Measurements from ENCODE around the gene AMD1. TPM values are rescaled to one million over a fixed set of nuclear protein-coding genes. Genes with fewer than 3 reads are reported as not detected.

Gene AMD1
- total RNA-seq, 1 donor from 2014 or later, result 58.2 TPM

DNA sequence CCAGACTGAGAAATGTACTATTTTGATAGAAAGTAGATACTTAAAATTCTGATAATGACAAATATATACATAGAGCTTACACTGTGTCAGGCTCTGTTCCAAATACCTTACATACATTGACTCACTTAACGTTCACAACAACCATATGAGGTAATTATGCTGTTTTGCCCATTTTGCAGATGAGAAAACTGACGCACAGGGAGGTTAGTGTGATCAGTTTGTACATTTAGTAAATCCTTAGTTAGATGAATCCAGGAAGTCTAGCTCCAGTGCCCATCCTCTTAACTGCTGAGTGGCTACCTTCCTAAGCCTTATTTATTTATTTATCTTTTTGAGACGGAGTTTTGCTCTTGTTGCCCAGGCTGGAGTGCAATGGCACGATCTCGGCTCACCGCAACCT lies 60.6 kb downstream of the AMD1 start:
- Histone ChIP-seq H3K4me3 (no peak overlapping the region), H3K27me3 (no peaks in the 10 kb centered on the region), H3K4me1 (no peaks in the 10 kb centered on the region), H3K36me3 (no peaks in the 10 kb centered on the region), H3K27ac (no peak overlapping the region), H3K9me3 (no peaks in the 10 kb centered on the region)
- no peak for DNase-seq (ENCODE audit: extremely low spot score in 2 of 2)
- intact Hi-C loops (cut with DNase I), result no loop called here
- TF ChIP-seq, protein P1, sequence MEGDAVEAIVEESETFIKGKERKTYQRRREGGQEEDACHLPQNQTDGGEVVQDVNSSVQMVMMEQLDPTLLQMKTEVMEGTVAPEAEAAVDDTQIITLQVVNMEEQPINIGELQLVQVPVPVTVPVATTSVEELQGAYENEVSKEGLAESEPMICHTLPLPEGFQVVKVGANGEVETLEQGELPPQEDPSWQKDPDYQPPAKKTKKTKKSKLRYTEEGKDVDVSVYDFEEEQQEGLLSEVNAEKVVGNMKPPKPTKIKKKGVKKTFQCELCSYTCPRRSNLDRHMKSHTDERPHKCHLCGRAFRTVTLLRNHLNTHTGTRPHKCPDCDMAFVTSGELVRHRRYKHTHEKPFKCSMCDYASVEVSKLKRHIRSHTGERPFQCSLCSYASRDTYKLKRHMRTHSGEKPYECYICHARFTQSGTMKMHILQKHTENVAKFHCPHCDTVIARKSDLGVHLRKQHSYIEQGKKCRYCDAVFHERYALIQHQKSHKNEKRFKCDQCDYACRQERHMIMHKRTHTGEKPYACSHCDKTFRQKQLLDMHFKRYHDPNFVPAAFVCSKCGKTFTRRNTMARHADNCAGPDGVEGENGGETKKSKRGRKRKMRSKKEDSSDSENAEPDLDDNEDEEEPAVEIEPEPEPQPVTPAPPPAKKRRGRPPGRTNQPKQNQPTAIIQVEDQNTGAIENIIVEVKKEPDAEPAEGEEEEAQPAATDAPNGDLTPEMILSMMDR (IDR thresholded peaks at IDR 0.05), result no peak
- TF ChIP-seq POLR2A (IDR thresholded peaks at IDR 0.05) (no peak), POLR2AphosphoS5 (IDR thresholded peaks at IDR 0.05; ENCODE audit: insufficient read depth in 1 of 2, low read depth in 1 of 2) (no peak)

DNA sequence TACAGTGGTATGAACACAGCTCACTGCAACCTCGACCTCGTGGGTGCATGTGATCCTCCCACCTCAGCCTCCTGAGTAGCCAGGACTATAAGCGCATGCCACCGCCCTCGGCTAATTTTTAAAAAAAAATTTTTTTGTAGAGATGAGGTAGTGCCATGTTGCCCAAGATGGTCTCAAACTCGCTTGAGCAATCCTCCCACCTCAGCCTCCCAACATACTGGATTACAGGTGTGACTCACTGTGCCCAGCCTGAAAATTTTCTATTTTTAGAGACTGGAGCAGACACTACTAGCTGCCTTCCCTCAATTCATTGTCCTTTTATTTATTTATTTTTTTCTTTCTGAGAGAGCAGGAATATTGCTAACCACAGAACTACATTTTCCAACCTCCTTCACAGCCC lies 63.6 kb downstream of the AMD1 start:
- TF ChIP-seq, protein P1 (IDR thresholded peaks at IDR 0.05), result no peak
- TF ChIP-seq POLR2AphosphoS5 (IDR thresholded peaks at IDR 0.05; ENCODE audit: insufficient read depth in 1 of 2, low read depth in 1 of 2), result no peak
- TF ChIP-seq POLR2A (IDR thresholded peaks at IDR 0.05), result no peak
- Histone ChIP-seq H3K27ac (no peak overlapping the region), H3K36me3 (no peaks in the 10 kb centered on the region), H3K9me3 (no peaks in the 10 kb centered on the region), H3K4me3 (no peak overlapping the region), H3K4me1 (no peaks in the 10 kb centered on the region), H3K27me3 (no peaks in the 10 kb centered on the region)
- no peak for DNase-seq (ENCODE audit: extremely low spot score in 2 of 2)
- intact Hi-C loops (cut with DNase I), result no loop called here

DNA sequence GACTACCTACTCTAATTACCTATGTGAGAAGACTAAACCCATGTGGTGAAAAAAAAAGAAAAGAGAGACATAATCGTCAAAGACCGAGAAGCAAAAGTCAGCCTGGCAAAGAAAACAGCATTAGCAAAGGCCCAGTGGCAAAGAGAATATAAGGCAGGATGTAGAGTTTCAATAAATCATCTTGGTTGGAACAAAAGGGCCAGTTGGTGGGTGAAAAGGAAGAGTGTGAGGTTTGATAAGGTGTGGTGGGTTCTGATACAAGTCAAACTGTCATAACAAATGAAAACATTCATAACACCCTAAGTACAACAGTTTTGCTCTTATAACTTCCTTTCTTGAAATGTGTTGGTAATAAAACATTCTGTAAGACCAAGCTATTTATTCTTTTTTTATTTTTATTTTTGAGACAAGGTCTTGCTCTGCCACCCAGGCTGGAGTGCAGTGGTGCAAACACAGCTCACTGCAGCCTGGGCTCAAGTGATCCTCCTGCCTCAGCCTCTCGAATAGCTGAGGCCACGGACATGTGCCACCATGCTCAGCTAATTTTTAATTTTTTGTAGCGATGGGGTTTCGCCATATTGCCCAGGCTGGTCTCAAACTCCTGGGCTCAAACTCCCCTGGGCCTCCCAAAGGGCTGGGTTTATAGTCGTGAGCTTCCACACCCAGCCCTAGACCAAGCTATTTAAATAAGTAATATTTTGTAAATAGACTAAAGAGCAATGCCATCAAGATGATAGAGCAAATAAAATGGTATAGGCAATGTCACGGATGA lies 65.0 kb downstream of the AMD1 start:
- no peaks in the 10 kb centered on the region for H3K9me3 ChIP-seq
- TF ChIP-seq, protein P1 (IDR thresholded peaks at IDR 0.05), result no peak
- TF ChIP-seq POLR2AphosphoS5 (IDR thresholded peaks at IDR 0.05; ENCODE audit: insufficient read depth in 1 of 2, low read depth in 1 of 2) (no peak), POLR2A (IDR thresholded peaks at IDR 0.05) (no peak)
- DNase-seq (ENCODE audit: extremely low spot score in 2 of 2), result no peak
- H3K27ac ChIP-seq, result no peak overlapping the region
- H3K4me1 ChIP-seq, result no peaks in the 10 kb centered on the region
- no peaks in the 10 kb centered on the region for H3K27me3 ChIP-seq
- intact Hi-C loops (cut with DNase I), result no loop called here
- no peak overlapping the region for H3K4me3 ChIP-seq
- H3K36me3 ChIP-seq, result no peaks in the 10 kb centered on the region

DNA sequence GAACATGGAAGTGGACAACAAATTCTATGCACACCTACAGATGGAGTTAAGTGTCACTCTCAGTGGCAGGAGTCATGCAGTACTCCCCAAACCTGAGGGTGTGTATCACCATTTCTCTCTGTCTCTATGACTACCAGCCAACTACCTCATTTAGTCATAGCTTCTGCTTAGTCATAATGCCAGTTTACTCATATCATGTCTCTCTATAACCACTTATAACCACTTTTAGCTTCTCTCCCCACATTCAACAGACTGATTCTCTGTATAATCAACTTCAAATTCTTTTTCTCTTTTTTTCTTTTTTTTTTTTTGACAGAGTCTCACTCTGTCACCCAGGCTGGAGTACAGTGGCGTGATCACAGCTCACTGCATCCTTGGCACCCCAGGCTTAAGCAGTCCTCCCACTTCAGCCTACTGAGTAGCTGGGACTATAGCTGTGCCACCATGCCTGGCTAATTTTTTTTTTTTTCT lies 70.1 kb downstream of the AMD1 start:
- Histone ChIP-seq H3K4me1 (no peaks in the 10 kb centered on the region), H3K9me3 (no peaks in the 10 kb centered on the region), H3K36me3 (no peaks in the 10 kb centered on the region), H3K27ac (no peak overlapping the region), H3K27me3 (no peaks in the 10 kb centered on the region), H3K4me3 (no peak overlapping the region)
- TF ChIP-seq, protein P1 (IDR thresholded peaks at IDR 0.05), result no peak
- peak in 1 of 2 donors; percentile 20 for TF ChIP-seq POLR2AphosphoS5 (IDR thresholded peaks at IDR 0.05; ENCODE audit: insufficient read depth in 1 of 2, low read depth in 1 of 2)
- no peak for DNase-seq (ENCODE audit: extremely low spot score in 2 of 2)
- intact Hi-C loops (cut with DNase I), result no loop called here

Small RNA genes within 50 kb of the gene (small RNA-seq; reads per million reads assigned to genes)
- gene RNU6-1115P (not detected), gene SNORA40C (not detected)

Other genes with a start within 250 kb of the AMD1 start
- 10.6 TPM for gene CDK19, start 59.3 kb upstream of the AMD1 start, total RNA-seq
- 25.5 TPM for gene GTF3C6, start 83.9 kb downstream of the AMD1 start, total RNA-seq
- gene RPF2, start 107.3 kb downstream of the AMD1 start, total RNA-seq, result 11.0 TPM
- gene SLC16A10, start 212.7 kb downstream of the AMD1 start, total RNA-seq, result 5.4 TPM